ENCODE results near the gene PTPN22. TPM values are rescaled to one million over a fixed set of nuclear protein-coding genes. Genes with fewer than 3 reads are reported as not detected.

PTPN22 gene
- total RNA-seq, 6 experiments from 2014 or later = 0.48 to 1.6 (median 1.2) TPM

GRCh38 chr1:113859478-113860175 lies 11.9 kb downstream of the PTPN22 start:
- no peak for DNase-seq
- no peak overlapping the region for H3K4me3 ChIP-seq
- H3K4me1 ChIP-seq = no peaks in the 10 kb centered on the region
- H3K36me3 ChIP-seq = no peaks in the 10 kb centered on the region
- peak in 3 of 4 donors; percentile 36 to 66 (median 56) for ATAC-seq
- H3K27ac ChIP-seq = peak overlapping the region in 1 of 3 donors; percentile 6
- 42% methylated on average over 3 of the region's 3 CpGs for WGBS (ENCODE audit: insufficient coverage, low coverage, low lambda C conversion rate, missing lambda C conversion rate)
- H3K27me3 ChIP-seq = no peaks in the 10 kb centered on the region
- H3K9me3 ChIP-seq = no peaks in the 10 kb centered on the region
- TF ChIP-seq CTCF (IDR thresholded peaks at IDR 0.05) = no peak
- intact Hi-C loops (cut with DNase I) = no loop called here

- Histone ChIP-seq H3K27me3 (no peaks in the 10 kb centered on the region), H3K4me1 (no peaks in the 10 kb centered on the region), H3K36me3 (no peaks in the 10 kb centered on the region), H3K4me3 (no peak overlapping the region), H3K27ac (no peak overlapping the region), H3K9me3 (no peaks in the 10 kb centered on the region)
- ATAC-seq = no peak
- DNase-seq = no peak
- TF ChIP-seq CTCF (IDR thresholded peaks at IDR 0.05) = no peak
- TF ChIP-seq POLR2A (IDR thresholded peaks at IDR 0.05) = no peak
- intact Hi-C loops (cut with DNase I) = no loop called here
- 62% methylated on average over 1 of the region's 1 CpG for WGBS (ENCODE audit: insufficient coverage, low coverage, low lambda C conversion rate, missing lambda C conversion rate)
These were observed 12.5 kb downstream of the PTPN22 start for GRCh38 chr1:113858982-113859381.

DNA sequence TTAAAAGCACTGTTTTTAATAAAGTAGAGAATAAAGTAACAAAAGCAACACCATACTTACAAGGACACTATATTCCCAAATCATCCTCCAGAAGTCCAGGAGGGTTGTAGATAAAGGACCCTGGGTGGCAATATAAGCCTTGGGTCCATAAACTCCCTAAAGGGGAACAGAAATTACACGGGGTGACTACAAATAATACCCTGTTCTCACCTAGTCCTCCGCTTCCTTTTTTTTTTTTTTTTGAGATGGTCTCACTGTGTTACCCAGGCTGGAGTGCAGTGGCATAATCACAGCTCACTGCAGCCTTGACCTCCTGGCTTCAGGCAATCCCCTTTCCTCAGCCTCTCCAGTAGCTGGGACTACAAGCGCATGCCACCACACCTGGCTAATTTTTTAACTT lies 13.1 kb downstream of the PTPN22 start:
- Histone ChIP-seq H3K36me3 (no peaks in the 10 kb centered on the region), H3K27ac (no peak overlapping the region), H3K4me1 (no peaks in the 10 kb centered on the region), H3K9me3 (no peaks in the 10 kb centered on the region), H3K27me3 (no peaks in the 10 kb centered on the region), H3K4me3 (no peak overlapping the region)
- TF ChIP-seq CTCF (IDR thresholded peaks at IDR 0.05) (no peak), POLR2A (IDR thresholded peaks at IDR 0.05) (no peak)
- intact Hi-C loops (cut with DNase I) = no loop called here
- 66% methylated on average over 3 of the region's 3 CpGs for WGBS (ENCODE audit: insufficient coverage, low coverage, low lambda C conversion rate, missing lambda C conversion rate)
- no peak for DNase-seq
- ATAC-seq = no peak

GRCh38 chr1:113857776-113858175 lies 13.7 kb downstream of the PTPN22 start:
- no peaks in the 10 kb centered on the region for H3K4me1 ChIP-seq
- WGBS (ENCODE audit: insufficient coverage, low coverage, low lambda C conversion rate, missing lambda C conversion rate) = 54% methylated on average over 3 of the region's 3 CpGs
- ATAC-seq = no peak

More at GRCh38 chr1:113857776-113858175, 13.7 kb downstream of the PTPN22 start:
- Histone ChIP-seq H3K27ac (no peak overlapping the region), H3K9me3 (no peaks in the 10 kb centered on the region), H3K4me3 (no peak overlapping the region), H3K27me3 (no peaks in the 10 kb centered on the region), H3K36me3 (no peaks in the 10 kb centered on the region)
- intact Hi-C loops (cut with DNase I) = no loop called here
- no peak for DNase-seq
- TF ChIP-seq CTCF (IDR thresholded peaks at IDR 0.05) (no peak), POLR2A (IDR thresholded peaks at IDR 0.05) (no peak)
